Sigmoid colon (tissue), 7 donors: ENCODE data around the gene PPP1R9B. TPM values are rescaled to one million over a fixed set of nuclear protein-coding genes. Genes with fewer than 3 reads are reported as not detected.

Experiments used
- DNase-seq: peaks from one replicate; pipeline ENCODE4 v3.0.0-alpha.2; 2019
- H3K27ac ChIP-seq, 4 donors: fragments of 200-600 bp; sonication (generic); one replicate each; pipeline ENCODE4 v1.5.1; 2016 to 2019; ENCODE audit warnings: mild to moderate bottlenecking in 1 of 4
- H3K27me3 ChIP-seq, 3 donors: fragments of 200-600 bp; sonication (generic); one replicate each; pipeline ENCODE4 v1.5.1; 2019; ENCODE audit warnings: mild to moderate bottlenecking in 1 of 3
- H3K36me3 ChIP-seq, 4 donors: fragments of 200-600 bp; sonication (generic); one replicate each; pipeline ENCODE4 v1.5.1; 2016 to 2019
- H3K4me1 ChIP-seq, 4 donors: fragments of 200-600 bp; sonication (generic); one replicate each; pipeline ENCODE4 v1.5.1; 2017 to 2019
- H3K4me3 ChIP-seq, 4 donors: fragments of 200-600 bp; sonication (generic); one replicate each; pipeline ENCODE4 v1.5.1; 2017 to 2019; ENCODE audit warnings: mild to moderate bottlenecking in 2 of 4, moderate library complexity in 1 of 4
- H3K9me3 ChIP-seq, 4 donors: fragments of 200-600 bp in 3 of 4; sonication (generic) in 3 of 4; one replicate each; pipeline versions ENCODE4 v1.5.1 to v1.6.1; 2013 to 2019
- EP300 ChIP-seq, 4 donors: sonication (generic); formaldehyde crosslinking; IDR thresholded peaks; one replicate each; pipeline ENCODE4 v1.6.1; 2017; ENCODE audit warnings: antibody characterized with exemption in 4 of 4
- POLR2A ChIP-seq, 2 donors: fragments of 450-650 bp; IDR thresholded peaks; one replicate each; pipeline ENCODE4 v1.6.1; 2016; ENCODE audit warnings: antibody characterized with exemption in 2 of 2, mild to moderate bottlenecking in 2 of 2, moderate library complexity in 2 of 2
- POLR2AphosphoS5 ChIP-seq, 4 donors: sonication (generic); formaldehyde crosslinking; IDR thresholded peaks; one replicate each; pipeline ENCODE4 v1.6.1; 2017; ENCODE audit warnings: antibody characterized with exemption in 4 of 4
- WGBS, 2 donors: extraction: QIAGEN DNeasy Blood & Tissue Kit; methylation state at CpG; one replicate each; pipeline ENCODE4 v1.1.7; 2013; 5-methylcytosine and 5-hydroxymethylcytosine counted together
- intact Hi-C: fragments of 100-400 bp; cut with DNase I; formaldehyde crosslinking; loops from one replicate; pipeline ENCODE4 v1.15.1; 2023
- polyA plus RNA-seq, 3 donors: library from polyadenylated mRNA; stranded (reverse); fragments of 200-250 nt; gene quantifications; one replicate each; pipeline ENCODE4 v1.2.3, GENCODE V29; 2013
- total RNA-seq, 4 donors: library from RNA; depleted of rRNA; stranded (reverse); fragments of >200 nt; gene quantifications; one replicate each; pipeline ENCODE4 v1.1.0, GENCODE V29; 2016
- TF ChIP-seq, protein P1 (sequence below), 4 experiments: fragments of 450-650 bp in 3 of 4; fragments of 200-600 bp in 1 of 4; IDR thresholded peaks; one replicate each; pipeline ENCODE4 v1.5.1; 2016 to 2019; ENCODE audit warnings: antibody characterized with exemption in 4 of 4, mild to moderate bottlenecking in 3 of 4, moderate library complexity in 2 of 4
- donor health status: healthy with polysubstance abuse.
- donor health status: Bipolar disorder and iron deficiency.
- donor health status: healthy.

The PPP1R9B gene
- total and polyA plus RNA-seq, 7 donors = 9.0 to 38.7 (median 16.8) TPM

DNA sequence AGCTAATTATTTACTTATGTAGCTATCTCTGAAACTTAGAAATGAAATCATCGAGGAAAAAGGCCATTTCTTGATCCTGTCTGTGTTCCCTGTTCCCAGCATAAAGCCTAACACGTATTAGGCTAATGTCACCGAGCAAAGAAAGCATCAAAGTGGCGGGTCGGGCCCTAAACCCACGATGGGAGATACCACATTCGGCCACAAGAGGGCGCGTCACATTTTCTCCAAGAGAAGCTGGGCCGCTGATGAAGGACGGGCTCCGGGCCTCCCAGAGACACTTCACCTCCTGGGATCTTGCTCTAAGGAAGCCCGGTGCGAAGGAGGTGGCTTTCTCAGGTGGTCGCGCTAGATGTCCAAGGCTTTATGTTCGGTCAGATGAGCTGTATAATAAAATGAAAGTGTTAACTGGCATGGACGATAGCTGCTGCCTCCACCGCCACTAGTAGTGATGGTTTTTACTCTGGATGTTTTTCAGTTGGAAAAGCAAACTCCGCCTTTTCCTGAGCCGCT, 56.2 kb downstream of the PPP1R9B start:
- peak; percentile 95 for DNase-seq
- Histone ChIP-seq H3K27ac (peak overlapping the region; percentile 91 to 96 (median 92)), H3K4me3 (peak overlapping the region; percentile 91 to 97 (median 94)), H3K27me3 (no peaks in the 10 kb centered on the region), H3K9me3 (no peaks in the 10 kb centered on the region), H3K36me3 (peaks cover 9 to 36% (median 21%) of the 10 kb centered on the region in 4 donors), H3K4me1 (peaks cover 0 to 32% (median 21%) of the 10 kb centered on the region in 4 donors)
- intact Hi-C loops = loop anchor here (2.0 kb wide), 1 partner anchor 203 kb away; no protein-coding TSS in a partner anchor
- 0 to 1% methylated on average over 21 of the region's 21 CpGs for WGBS, 2 donors
- peak in 2 of 4 donors; percentile 18 to 23 for TF ChIP-seq POLR2AphosphoS5 (IDR thresholded peaks at IDR 0.05)
- TF ChIP-seq POLR2A (IDR thresholded peaks at IDR 0.05) = no peak
- TF ChIP-seq, protein P1, sequence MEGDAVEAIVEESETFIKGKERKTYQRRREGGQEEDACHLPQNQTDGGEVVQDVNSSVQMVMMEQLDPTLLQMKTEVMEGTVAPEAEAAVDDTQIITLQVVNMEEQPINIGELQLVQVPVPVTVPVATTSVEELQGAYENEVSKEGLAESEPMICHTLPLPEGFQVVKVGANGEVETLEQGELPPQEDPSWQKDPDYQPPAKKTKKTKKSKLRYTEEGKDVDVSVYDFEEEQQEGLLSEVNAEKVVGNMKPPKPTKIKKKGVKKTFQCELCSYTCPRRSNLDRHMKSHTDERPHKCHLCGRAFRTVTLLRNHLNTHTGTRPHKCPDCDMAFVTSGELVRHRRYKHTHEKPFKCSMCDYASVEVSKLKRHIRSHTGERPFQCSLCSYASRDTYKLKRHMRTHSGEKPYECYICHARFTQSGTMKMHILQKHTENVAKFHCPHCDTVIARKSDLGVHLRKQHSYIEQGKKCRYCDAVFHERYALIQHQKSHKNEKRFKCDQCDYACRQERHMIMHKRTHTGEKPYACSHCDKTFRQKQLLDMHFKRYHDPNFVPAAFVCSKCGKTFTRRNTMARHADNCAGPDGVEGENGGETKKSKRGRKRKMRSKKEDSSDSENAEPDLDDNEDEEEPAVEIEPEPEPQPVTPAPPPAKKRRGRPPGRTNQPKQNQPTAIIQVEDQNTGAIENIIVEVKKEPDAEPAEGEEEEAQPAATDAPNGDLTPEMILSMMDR (IDR thresholded peaks at IDR 0.05) = peak; percentile 81 to 97 (median 90)

DNA sequence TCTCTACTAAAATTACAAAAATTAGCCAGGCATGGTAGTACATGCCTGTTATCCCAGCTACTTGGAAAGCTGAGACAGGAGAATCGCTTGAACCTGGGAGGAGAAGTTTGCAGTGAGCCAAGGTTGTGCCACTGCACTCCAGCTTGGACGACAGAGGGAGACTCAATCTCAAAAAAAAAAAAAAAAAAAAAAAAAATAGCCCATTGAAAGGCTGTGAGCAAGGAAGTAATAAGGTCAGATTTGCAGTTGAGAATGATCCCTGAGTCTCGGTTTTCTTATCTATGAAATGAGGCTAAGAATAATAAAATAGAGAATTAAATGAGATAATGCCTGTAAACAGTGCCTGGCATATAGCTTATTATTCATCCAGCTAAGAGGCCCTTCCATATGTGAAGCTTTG, 56.7 kb downstream of the PPP1R9B start:
- WGBS, 2 donors = 27 to 59% methylated on average over 3 of the region's 3 CpGs
- H3K4me1 ChIP-seq = peaks cover 0 to 28% (median 19%) of the 10 kb centered on the region in 4 donors
- H3K4me3 ChIP-seq = no peak overlapping the region
- intact Hi-C loops = loop anchor here (2.0 kb wide), 1 partner anchor 203 kb away; no protein-coding TSS in a partner anchor
- no peak for DNase-seq
- no peaks in the 10 kb centered on the region for H3K9me3 ChIP-seq
- H3K36me3 ChIP-seq = peaks cover 4 to 36% (median 20%) of the 10 kb centered on the region in 4 donors
- H3K27me3 ChIP-seq = no peaks in the 10 kb centered on the region
- peak overlapping the region; percentile 91 to 96 (median 92) for H3K27ac ChIP-seq
- TF ChIP-seq, protein P1 (IDR thresholded peaks at IDR 0.05) = no peak
- TF ChIP-seq POLR2AphosphoS5 (IDR thresholded peaks at IDR 0.05) = no peak
- TF ChIP-seq POLR2A (IDR thresholded peaks at IDR 0.05) = no peak
- no peak for TF ChIP-seq EP300 (IDR thresholded peaks at IDR 0.05)

DNA sequence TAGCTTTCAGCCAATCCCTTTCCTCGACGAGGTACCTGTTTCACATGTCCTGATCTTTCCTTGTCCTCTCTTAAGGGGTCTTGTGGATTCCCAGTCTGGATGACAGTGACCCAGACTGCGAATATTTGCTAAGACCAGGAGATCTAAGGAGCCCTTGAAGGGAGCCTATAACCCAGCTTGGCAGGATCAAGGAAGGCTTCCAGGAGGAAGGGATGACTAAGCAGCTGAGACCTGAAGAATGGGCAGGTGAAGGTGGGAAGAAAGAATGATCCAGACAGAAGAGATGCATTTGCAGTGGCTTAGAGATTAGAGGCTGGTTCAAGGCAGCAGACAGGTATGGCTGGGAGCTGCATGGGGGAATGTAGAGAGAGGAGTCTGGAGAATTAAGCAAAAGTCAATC, 57.2 kb downstream of the PPP1R9B start:
- H3K9me3 ChIP-seq = no peaks in the 10 kb centered on the region

DNA sequence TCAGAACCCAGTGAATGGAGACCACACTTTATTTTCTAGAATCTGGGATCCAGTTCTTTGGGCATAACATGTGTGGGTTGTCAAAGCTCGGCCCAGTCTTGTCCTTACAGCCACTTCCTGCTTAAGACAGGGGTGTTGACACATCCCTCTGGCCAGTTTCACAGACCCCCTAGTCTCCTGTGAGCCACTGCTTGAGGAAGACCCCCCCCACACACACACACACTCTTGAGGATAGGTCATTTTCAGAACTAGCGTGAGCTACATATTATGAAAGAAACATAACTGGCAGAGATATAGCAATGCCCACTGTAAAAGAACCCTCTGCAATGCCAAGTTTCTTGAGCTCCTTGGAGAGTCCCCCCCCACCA, 58.6 kb downstream of the PPP1R9B start:
- WGBS, 2 donors = 79 to 80% methylated on average over 2 of the region's 2 CpGs
- intact Hi-C loops = no loop called here
- DNase-seq = no peak
- TF ChIP-seq EP300 (IDR thresholded peaks at IDR 0.05) (no peak), POLR2AphosphoS5 (IDR thresholded peaks at IDR 0.05) (no peak), POLR2A (IDR thresholded peaks at IDR 0.05) (no peak)
- TF ChIP-seq, protein P1 (IDR thresholded peaks at IDR 0.05) = no peak
- peaks cover 0 to 25% (median 11%) of the 10 kb centered on the region in 4 donors for H3K36me3 ChIP-seq
- no peaks in the 10 kb centered on the region for H3K27me3 ChIP-seq
- H3K9me3 ChIP-seq = no peaks in the 10 kb centered on the region
- peaks cover 0 to 22% (median 15%) of the 10 kb centered on the region in 4 donors for H3K4me1 ChIP-seq
- H3K4me3 ChIP-seq = no peak overlapping the region
- H3K27ac ChIP-seq = no peak overlapping the region

More for the DNA sequence above, 57.2 kb downstream of the PPP1R9B start:
- no peak overlapping the region for H3K27ac ChIP-seq
- no peaks in the 10 kb centered on the region for H3K27me3 ChIP-seq
- intact Hi-C loops = no loop called here
- DNase-seq = no peak
- H3K4me1 ChIP-seq = peaks cover 0 to 27% (median 18%) of the 10 kb centered on the region in 4 donors
- H3K36me3 ChIP-seq = peaks cover 0 to 36% (median 20%) of the 10 kb centered on the region in 4 donors
- H3K4me3 ChIP-seq = no peak overlapping the region
- WGBS, 2 donors = 84 to 94% methylated on average over 3 of the region's 3 CpGs
- TF ChIP-seq POLR2AphosphoS5 (IDR thresholded peaks at IDR 0.05) (no peak), POLR2A (IDR thresholded peaks at IDR 0.05) (no peak), EP300 (IDR thresholded peaks at IDR 0.05) (no peak)
- TF ChIP-seq, protein P1 (IDR thresholded peaks at IDR 0.05) = no peak
